ENCODE data around the gene PRPH2.

GRCh38 chr6:42769836-42770235 is 47.4 kb upstream of the PRPH2 start:
- TF ChIP-seq CTCF (IDR thresholded peaks at IDR 0.05) (no peak), TCF7L2 (IDR thresholded peaks at IDR 0.05; ENCODE audit: low read depth, low read length) (no peak), REST (IDR thresholded peaks at IDR 0.05; ENCODE audit: insufficient read depth in 1 of 2, low read depth in 2 of 2, low read length in 1 of 2) (no peak), POLR2AphosphoS5 (IDR thresholded peaks at IDR 0.05; ENCODE audit: low read depth, low read length) (no peak)

All from Panc1 (cell line).